Fibroblast of villous mesenchyme (primary cell): ENCODE results near the gene MFAP3. TPM values are rescaled to one million over a fixed set of nuclear protein-coding genes. Genes with fewer than 3 reads are reported as not detected.

Source experiments
- DNase-seq: peaks from one replicate; pipeline ENCODE4 v3.0.0-alpha.2; 2010; ENCODE audit warnings: low read depth
- H3K4me3 ChIP-seq: 2 replicates; pipeline ENCODE4 v1.5.1; 2011; ENCODE audit warnings: low read depth, mild to moderate bottlenecking, low read length
- CTCF ChIP-seq: IDR thresholded peaks from 2 replicates; pipeline ENCODE4 v1.5.1; 2012; ENCODE audit warnings: low read depth, mild to moderate bottlenecking, low read length; ENCODE audit not compliant: insufficient read depth
- total RNA-seq: library from RNA; depleted of rRNA; stranded (reverse); fragments of >200 nt; gene quantifications from 2 replicates; pipeline ENCODE4 v1.2.3, GENCODE V29; 2012

The MFAP3 gene
- total RNA-seq, 1 donor = 113 TPM

GRCh38 chr5:154046486-154046885, 7.7 kb downstream of the MFAP3 start:
- H3K4me3 ChIP-seq = no peak overlapping the region
- no peak for DNase-seq
- no peak for TF ChIP-seq CTCF

GRCh38 chr5:154047324-154047723, 8.6 kb downstream of the MFAP3 start:
- DNase-seq = no peak
- H3K4me3 ChIP-seq = no peak overlapping the region
- no peak for TF ChIP-seq CTCF

- H3K4me3 ChIP-seq = no peak overlapping the region
- no peak for DNase-seq
- no peak for TF ChIP-seq CTCF
Measured at GRCh38 chr5:154049636-154050035, 10.9 kb downstream of the MFAP3 start.

DNA sequence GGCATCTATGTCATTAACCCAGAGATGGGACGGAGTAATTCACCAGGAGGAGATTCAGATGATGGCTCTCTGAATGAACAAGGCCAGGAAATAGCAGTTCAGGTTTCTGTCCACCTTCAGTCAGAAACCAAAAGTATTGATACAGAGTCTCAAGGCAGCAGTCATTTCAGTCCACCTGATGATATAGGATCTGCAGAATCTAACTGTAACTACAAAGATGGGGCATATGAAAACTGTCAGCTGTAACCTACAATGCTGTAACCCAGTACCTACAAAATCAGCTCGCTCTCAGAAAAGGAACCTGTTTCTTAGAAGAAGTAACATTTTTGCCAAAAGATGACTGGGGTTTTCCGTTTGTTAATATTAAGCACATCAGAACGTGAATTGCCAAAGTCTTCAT, 14.7 kb downstream of the MFAP3 start:
- H3K4me3 ChIP-seq = no peak overlapping the region
- DNase-seq = no peak
- TF ChIP-seq CTCF = no peak

GRCh38 chr5:154055201-154055600, 16.4 kb downstream of the MFAP3 start:
- no peak for TF ChIP-seq CTCF
- no peak for DNase-seq
- H3K4me3 ChIP-seq = no peak overlapping the region

DNA sequence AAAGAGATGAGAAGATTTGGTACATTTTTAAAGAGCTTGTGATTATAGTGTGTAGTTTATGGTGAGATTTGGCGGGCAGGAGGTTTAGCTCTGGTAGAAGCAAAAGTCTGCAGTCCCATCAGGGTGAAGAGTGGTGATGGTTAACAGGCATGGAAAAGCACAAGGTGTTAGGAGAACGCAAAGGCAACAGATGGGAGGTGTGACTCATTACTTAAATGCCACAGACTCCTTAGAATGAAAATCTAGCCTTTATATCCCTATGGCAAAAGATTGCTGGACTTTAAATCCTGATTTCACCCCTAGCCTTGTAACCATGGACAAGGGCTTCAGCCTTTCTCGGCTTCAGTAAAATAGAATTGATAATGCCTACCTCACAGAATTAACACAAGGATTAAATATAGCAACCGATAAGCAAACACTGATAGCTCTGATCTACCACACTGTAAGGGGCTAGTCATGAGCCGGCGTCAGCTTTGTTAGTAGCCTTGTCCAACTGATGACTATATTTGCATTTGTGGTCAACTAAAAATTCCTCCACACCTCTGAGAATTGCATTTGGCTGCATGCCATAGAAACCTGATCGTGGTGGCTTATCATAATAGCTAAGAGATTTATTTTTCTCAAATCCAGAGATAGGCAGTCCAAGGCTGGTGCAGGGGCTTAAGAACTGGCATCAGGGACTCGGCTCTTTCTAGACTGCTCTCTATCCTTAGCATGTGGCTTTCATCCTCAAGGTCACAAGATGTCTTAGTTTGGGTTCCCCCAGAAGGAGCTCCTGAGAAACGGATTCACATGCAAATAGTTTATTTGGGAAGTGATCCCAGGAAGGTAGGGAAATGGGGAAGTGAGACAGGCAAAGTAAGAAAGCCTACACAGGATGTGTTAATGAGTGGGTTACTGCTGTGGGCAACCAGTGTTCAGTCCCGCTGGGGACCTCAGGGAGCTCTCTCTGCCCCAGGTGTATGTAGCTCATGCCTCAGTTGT, 19.6 kb downstream of the MFAP3 start:
- no peak overlapping the region for H3K4me3 ChIP-seq
- peak; percentile 16 for DNase-seq
- no peak for TF ChIP-seq CTCF
